K562 (cell line): Measurements from ENCODE around the gene THOC1. TPM values are rescaled to one million over a fixed set of nuclear protein-coding genes. Genes with fewer than 3 reads are reported as not detected.
A peak's percentile ranks its signal among the peaks of the same experiment; 100 is the strongest.
"Not testable (repeated sequence)": the region's sequence is repeated elsewhere in the genome, so short reads cannot be mapped to it uniquely, and the experiment has no call there.

Experiments used
- ATAC-seq: fragments of 200-7000 bp; cut with Tn5 transposase; 3 replicates; pipeline ENCODE4 v1.9.1; 2020; ENCODE audit warnings: moderate library complexity
- BruUV-seq: library from RNA; stranded (reverse); fragments of 400-500 nt; replicated peaks from 2 replicates; lab custom pipeline; 2021; lab: Mats Ljungman, UMichigan
- CTCF ChIA-PET: fragments of 300-600 bp; formaldehyde crosslinking; extraction: SDS; loops from one replicate; lab custom pipeline; 2021; ENCODE audit warnings: low intra/inter-chr PET ratio; lab: Yijun Ruan, JAX
- POLR2A ChIA-PET: fragments of 300-600, 350-650 bp; sonication (Branson Sonifier 250); formaldehyde crosslinking; extraction: SDS; loops from one replicate; lab custom pipeline; 2021; ENCODE audit warnings: antibody characterized with exemption, inconsistent platforms; lab: Yijun Ruan, JAX
- DNase-seq, 4 experiments: peaks; one replicate each; pipeline versions ENCODE4 v3.0.0 to v3.0.0-alpha.2; 2011 to 2018; ENCODE audit warnings: low spot score in 3 of 4, mixed read lengths in 3 of 4; ENCODE audit errors: extremely low read depth in 1 of 4
- FAIRE-seq: peaks from 2 replicates; lab custom pipeline; 2011; peaks lifted over from hg19 to GRCh38; lab: Jason Lieb, UNC
- H2AFZ ChIP-seq: 2 replicates; pipeline ENCODE4 v1.6.0; 2011; ENCODE audit warnings: low read depth, low read length, control low read depth, inconsistent platforms
- H3K27ac ChIP-seq: fragments of 200-600 bp; 3 replicates; pipeline ENCODE4 v1.8.0; 2011; ENCODE audit warnings: low read depth, mild to moderate bottlenecking, control low read depth, inconsistent platforms, low read length, moderate library complexity, mixed read lengths; ENCODE audit errors: extremely low read depth
- H3K27me3 ChIP-seq, 2 experiments: fragments of 300-600 bp in 1 of 2; 2 replicates in 1 of 2; 3 replicates in 1 of 2; pipeline versions ENCODE4 v1.6.0 to v1.8.0; 2011; ENCODE audit warnings: inconsistent platforms in 2 of 2, low read length in 2 of 2, mild to moderate bottlenecking in 1 of 2, mixed read lengths in 1 of 2, moderate library complexity in 1 of 2; ENCODE audit not compliant: control insufficient read depth in 2 of 2, insufficient read depth in 2 of 2
- H3K36me3 ChIP-seq: fragments of 300-600 bp; 3 replicates; pipeline ENCODE4 v1.8.0; 2011; ENCODE audit warnings: mild to moderate bottlenecking, low read length, inconsistent platforms; ENCODE audit not compliant: control insufficient read depth, insufficient read depth
- H3K4me1 ChIP-seq, 2 experiments: fragments of 200-600 bp in 1 of 2; replicated peaks in 1 of 2; 2 replicates in 1 of 2; 3 replicates in 1 of 2; pipeline versions ENCODE4 v1.5.1 to v1.8.0; 2011; ENCODE audit warnings: inconsistent platforms in 2 of 2, low read length in 2 of 2, mild to moderate bottlenecking in 1 of 2, mixed read lengths in 1 of 2, moderate library complexity in 1 of 2; ENCODE audit not compliant: control insufficient read depth in 2 of 2, insufficient read depth in 2 of 2
- H3K4me2 ChIP-seq: 2 replicates; pipeline ENCODE4 v1.6.1; 2011; ENCODE audit warnings: low read length, control low read depth, inconsistent platforms, mixed read lengths; ENCODE audit not compliant: insufficient read depth
- H3K4me3 ChIP-seq: fragments of 200-600 bp; sonication (generic), shearing (Covaris generic); 2 replicates; pipeline ENCODE4 v1.5.1; 2016; ENCODE audit warnings: control low read depth, inconsistent platforms
- H3K79me2 ChIP-seq: fragments of 200-600 bp; 3 replicates; pipeline ENCODE4 v1.8.0; 2011; ENCODE audit warnings: low read length, inconsistent platforms; ENCODE audit not compliant: control insufficient read depth, insufficient read depth
- H3K9ac ChIP-seq, 2 experiments: 2 replicates each; pipeline versions ENCODE4 v1.6.0 to v1.6.1; 2011; ENCODE audit warnings: low read depth in 2 of 2, low read length in 2 of 2, control low read depth in 1 of 2, inconsistent platforms in 1 of 2, mild to moderate bottlenecking in 1 of 2, mixed read lengths in 1 of 2; ENCODE audit not compliant: insufficient read depth in 1 of 2
- H3K9me1 ChIP-seq: one replicate; pipeline ENCODE4 v1.6.0; 2011; ENCODE audit warnings: inconsistent platforms, mild to moderate bottlenecking, low read length, moderate library complexity; ENCODE audit not compliant: control insufficient read depth, insufficient read depth
- H3K9me3 ChIP-seq: replicated peaks from 2 replicates; pipeline ENCODE4 v1.5.1; 2011; ENCODE audit warnings: low read depth, low read length, inconsistent platforms; ENCODE audit not compliant: control insufficient read depth, insufficient read depth
- H4K20me1 ChIP-seq: replicated peaks from 2 replicates; pipeline ENCODE4 v1.6.1; 2011; ENCODE audit warnings: low read length, inconsistent platforms, mixed read lengths; ENCODE audit not compliant: control insufficient read depth, insufficient read depth
- FOXM1 ChIP-seq, 2 experiments: fragments of 450-650 bp in 1 of 2; sonication (generic) in 1 of 2; formaldehyde crosslinking in 1 of 2; IDR thresholded peaks; 2 replicates each; pipeline versions ENCODE4 v1.6.1 to v1.9.0; 2017 to 2022; ENCODE audit warnings: low read depth in 2 of 2, mild to moderate bottlenecking in 2 of 2, missing genetic modification reagents in 1 of 2, moderate library complexity in 1 of 2
- KLF13 ChIP-seq: fragments of 450-650 bp; IDR thresholded peaks from 2 replicates; pipeline ENCODE4 v1.6.1; 2016; ENCODE audit warnings: missing genetic modification characterization, low read depth, mild to moderate bottlenecking, missing compliant biosample characterization, moderate library complexity, borderline replicate concordance
- MAZ ChIP-seq, 2 experiments: fragments of 450-650 bp in 1 of 2; sonication (generic) in 1 of 2; formaldehyde crosslinking; IDR thresholded peaks in 1 of 2; conservative IDR thresholded peaks in 1 of 2; 2 replicates each; pipeline versions ENCODE4 v1.4.0 to v1.5.0; 2020; ENCODE audit warnings: mild to moderate bottlenecking in 1 of 2, missing genetic modification reagents in 1 of 2
- MCM3 ChIP-seq: fragments of 450-650 bp; IDR thresholded peaks from 2 replicates; pipeline ENCODE4 v1.6.1; 2016
- MXI1 ChIP-seq: IDR thresholded peaks from 2 replicates; pipeline ENCODE4 v1.6.1; 2011; ENCODE audit warnings: low read depth, mild to moderate bottlenecking, improper control_type of control experiment, low read length
- PHB ChIP-seq: fragments of 250-450 bp; sonication (Bioruptor Pico); IDR thresholded peaks from 2 replicates; pipeline ENCODE4 v1.5.0; 2021
- PML ChIP-seq: IDR thresholded peaks from 2 replicates; pipeline ENCODE4 v1.6.1; 2012; ENCODE audit warnings: low read length, inconsistent platforms
- ZNF133 ChIP-seq: fragments of 250-450 bp; sonication (Bioruptor Pico); IDR thresholded peaks from 2 replicates; pipeline ENCODE4 v1.4.0; 2020; ENCODE audit warnings: mild to moderate bottlenecking
- ZNF146 ChIP-seq: IDR thresholded peaks from one replicate; pipeline ENCODE4 v1.6.1; 2018; ENCODE audit warnings: missing compliant biosample characterization; ENCODE audit not compliant: unreplicated experiment
- ZNF764 ChIP-seq: fragments of 250-450 bp; sonication (Bioruptor Pico); IDR thresholded peaks from 2 replicates; pipeline ENCODE4 v1.4.0; 2020; ENCODE audit warnings: low read depth, mild to moderate bottlenecking, moderate library complexity
- WGBS: fragments of 100-300 bp; shearing (Covaris generic); methylation state at CpG from one replicate; pipeline ENCODE4 v1.1.6; 2016; ENCODE audit warnings: low coverage, mixed read lengths; ENCODE audit not compliant: insufficient coverage; ENCODE audit errors: missing lambda C conversion rate; 5-methylcytosine and 5-hydroxymethylcytosine counted together
- in situ Hi-C: fragments of 300-500 bp; cut with MboI; formaldehyde crosslinking; loops from 4 replicates; pipeline ENCODE4 v1.15.0; 2018; ENCODE audit warnings: inconsistent platforms, mixed read lengths
- intact Hi-C: fragments of 100-400 bp; cut with micrococcal nuclease; formaldehyde crosslinking; loops from 2 replicates; pipeline ENCODE4 v1.14.2; 2022
- polyA plus RNA-seq, 8 experiments: library from polyadenylated mRNA; depleted of rRNA in 4 of 8; stranded (reverse) in 5 of 8; unstranded in 3 of 8; fragments of >200 nt; fragmentation: Nextera tagmentation in 2 of 8; fragmentation: Illumina TruSeq in 1 of 8; extraction: Ambion mirVana in 2 of 8; extraction: Trizol in 1 of 8; gene quantifications; 2 replicates each; pipeline versions ENCODE4 v1.2.1 to v1.2.3, GENCODE V29; 2011 to 2014; ENCODE audit warnings: inconsistent platforms in 1 of 8, missing spikeins in 1 of 8
- total RNA-seq, 7 experiments: library from RNA; depleted of rRNA in 6 of 7; stranded (reverse); fragments of >200 nt in 6 of 7; fragmentation: Illumina TruSeq in 2 of 7; extraction: Trizol in 2 of 7; gene quantifications; 2 replicates each; pipeline versions ENCODE4 v1.2.1 to v1.2.3, GENCODE V29; 2011 to 2021; ENCODE audit warnings: low replicate concordance in 1 of 7
- TF ChIP-seq, protein P1 (sequence below): fragments of 250-450 bp; sonication (Bioruptor Pico); IDR thresholded peaks from 2 replicates; pipeline ENCODE4 v1.9.0; 2021; ENCODE audit warnings: mild to moderate bottlenecking, inconsistent platforms

Gene THOC1
- total and polyA plus RNA-seq, 9 of the 15 experiments (the other 6 are each of a cell fraction or from before 2014, with no cell fraction given), result 71.1 to 143 (median 107) TPM

DNA sequence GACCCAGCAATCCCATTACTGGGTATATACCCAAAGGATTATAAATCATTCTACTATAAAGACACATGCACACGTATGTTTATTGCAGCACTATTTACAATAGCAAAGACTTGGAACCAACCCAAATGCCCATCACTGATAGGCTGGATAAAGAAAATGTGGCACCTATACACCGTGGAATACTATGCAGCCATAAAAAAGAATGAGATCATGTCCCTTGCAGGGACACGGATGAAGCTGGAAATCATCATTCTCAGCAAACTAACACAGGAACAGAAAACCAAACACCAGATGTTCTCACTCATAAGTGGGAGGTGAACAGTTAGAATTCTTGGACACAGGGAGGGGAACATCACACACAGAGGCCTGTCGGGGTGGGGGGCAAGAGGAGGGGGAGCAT is 22.1 kb upstream of the THOC1 start:
- intact Hi-C loops, result loop anchor here (5.0 kb wide), 2 partner anchors 177 to 187 kb away; no protein-coding TSS in a partner anchor
- H3K4me1 ChIP-seq, BruUV-seq, H3K27ac ChIP-seq, H3K4me2 ChIP-seq, FAIRE-seq, H3K79me2 ChIP-seq, H3K9me3 ChIP-seq, H3K9ac ChIP-seq, DNase-seq, ATAC-seq, H3K36me3 ChIP-seq, H2AFZ ChIP-seq, H3K9me1 ChIP-seq, CTCF ChIA-PET, POLR2A ChIA-PET, H4K20me1 ChIP-seq, H3K4me3 ChIP-seq: not testable (repeated sequence)
- peak; percentile 91 for TF ChIP-seq ZNF146 (CRISPR knock-in tag)
- WGBS, result 1% methylated on average over 4 of the region's 4 CpGs
- H3K27me3 ChIP-seq, result peaks cover 13% of the 10 kb centered on the region in 2 experiments; a peak in 4 of 5 replicates
- in situ Hi-C loops, result loop anchor here (5.0 kb wide), 1 partner anchor 317 kb away; no protein-coding TSS in a partner anchor

DNA sequence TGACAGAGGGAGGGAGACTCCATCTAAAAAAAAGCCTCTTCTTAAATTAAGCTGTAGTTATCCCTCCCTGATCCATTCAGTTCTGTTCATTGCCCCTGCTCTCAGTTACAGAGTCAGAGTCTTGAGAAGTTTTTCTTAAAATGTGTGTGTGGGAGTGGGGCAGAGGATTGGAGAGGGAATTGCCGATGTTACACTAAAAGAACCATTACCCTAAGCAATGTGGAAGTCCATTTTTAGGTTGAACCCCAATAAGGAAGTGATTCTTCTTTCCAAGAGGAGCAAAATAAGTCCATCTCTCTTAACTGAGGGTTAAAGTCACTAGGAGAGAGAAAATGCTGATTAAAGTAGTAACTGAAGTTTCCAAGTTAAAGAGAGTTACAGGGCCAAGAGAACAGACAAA is 21.2 kb upstream of the THOC1 start:
- H4K20me1 ChIP-seq, result no peaks in the 10 kb centered on the region
- H3K9me1 ChIP-seq, result no peaks in the 10 kb centered on the region
- H3K27me3 ChIP-seq, result peaks cover 15 to 16% of the 10 kb centered on the region in 2 experiments
- no peaks in the 10 kb centered on the region for H3K36me3 ChIP-seq
- no peak overlapping the region for H3K4me2 ChIP-seq
- FAIRE-seq, result no peak
- H3K4me3 ChIP-seq, result no peak overlapping the region
- no peak for ATAC-seq
- CTCF ChIA-PET, result no interaction called here
- WGBS, result 0% methylated on average over 1 of the region's 1 CpG
- intact Hi-C loops (loop anchor here (5.0 kb wide), 1 partner anchor 188 kb away; no protein-coding TSS in a partner anchor), in situ Hi-C loops (loop anchor here (5.0 kb wide), 1 partner anchor 318 kb away; no protein-coding TSS in a partner anchor)
- H3K9me3 ChIP-seq, result no peaks in the 10 kb centered on the region
- no peaks in the 10 kb centered on the region; a peak in 1 of 5 replicates for H3K4me1 ChIP-seq
- H3K79me2 ChIP-seq, result no peaks in the 10 kb centered on the region
- no TSS peak for BruUV-seq
- POLR2A ChIA-PET, result interaction anchor here (0.8 to 1.4 kb wide), 3 partner anchors 8 to 21 kb away, joined by 4 to 5 read pairs (median 4); partner anchors contain the start of gene THOC1
- H3K27ac ChIP-seq, result no peak overlapping the region
- no peak for DNase-seq
- no peak overlapping the region for H2AFZ ChIP-seq
- H3K9ac ChIP-seq, result no peak overlapping the region
- TF ChIP-seq ZNF133 (CRISPR knock-in tag) (no peak), PHB (CRISPR knock-in tag) (no peak), PML (no peak), MCM3 (no peak), FOXM1 (IDR thresholded peaks at IDR 0.05; ENCODE audit: low read depth) (no peak), FOXM1 (CRISPR knock-in tag; IDR thresholded peaks at IDR 0.05; ENCODE audit: low read depth) (no peak), MXI1 (no peak), ZNF764 (CRISPR knock-in tag) (no peak), KLF13 (no peak), MAZ (CRISPR knock-in tag; conservative IDR thresholded peaks at IDR 0.05 in 1 of 2, IDR thresholded peaks at IDR 0.05 in 1 of 2) (no peak)
- TF ChIP-seq, protein P1, sequence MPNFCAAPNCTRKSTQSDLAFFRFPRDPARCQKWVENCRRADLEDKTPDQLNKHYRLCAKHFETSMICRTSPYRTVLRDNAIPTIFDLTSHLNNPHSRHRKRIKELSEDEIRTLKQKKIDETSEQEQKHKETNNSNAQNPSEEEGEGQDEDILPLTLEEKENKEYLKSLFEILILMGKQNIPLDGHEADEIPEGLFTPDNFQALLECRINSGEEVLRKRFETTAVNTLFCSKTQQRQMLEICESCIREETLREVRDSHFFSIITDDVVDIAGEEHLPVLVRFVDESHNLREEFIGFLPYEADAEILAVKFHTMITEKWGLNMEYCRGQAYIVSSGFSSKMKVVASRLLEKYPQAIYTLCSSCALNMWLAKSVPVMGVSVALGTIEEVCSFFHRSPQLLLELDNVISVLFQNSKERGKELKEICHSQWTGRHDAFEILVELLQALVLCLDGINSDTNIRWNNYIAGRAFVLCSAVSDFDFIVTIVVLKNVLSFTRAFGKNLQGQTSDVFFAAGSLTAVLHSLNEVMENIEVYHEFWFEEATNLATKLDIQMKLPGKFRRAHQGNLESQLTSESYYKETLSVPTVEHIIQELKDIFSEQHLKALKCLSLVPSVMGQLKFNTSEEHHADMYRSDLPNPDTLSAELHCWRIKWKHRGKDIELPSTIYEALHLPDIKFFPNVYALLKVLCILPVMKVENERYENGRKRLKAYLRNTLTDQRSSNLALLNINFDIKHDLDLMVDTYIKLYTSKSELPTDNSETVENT, result no peak
